ENCODE measurements around the gene IRAK2.

Gene IRAK2

DNA sequence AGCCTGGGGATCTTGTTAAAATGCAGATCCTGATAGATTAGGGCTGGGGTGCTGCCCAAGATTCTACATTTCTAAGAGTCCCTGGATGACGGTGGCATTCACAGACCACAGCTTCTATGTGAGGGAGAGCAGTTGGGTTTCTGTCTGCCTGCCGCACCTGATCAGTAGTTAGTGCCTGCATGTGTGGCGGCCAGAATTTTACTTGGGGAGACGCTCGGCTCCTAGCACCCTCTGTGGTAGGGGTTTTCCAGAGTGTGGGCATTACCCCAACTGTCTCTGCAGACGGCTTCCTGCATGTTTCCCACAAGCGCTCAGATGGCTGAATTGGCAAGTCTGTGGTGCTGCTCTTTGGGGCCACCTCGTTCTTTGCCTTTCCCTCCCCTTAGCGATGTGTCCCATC is 119.8 kb downstream of the IRAK2 start:
- no peak for DNase-seq (ENCODE audit: low read depth in 2 of 2)

DNA sequence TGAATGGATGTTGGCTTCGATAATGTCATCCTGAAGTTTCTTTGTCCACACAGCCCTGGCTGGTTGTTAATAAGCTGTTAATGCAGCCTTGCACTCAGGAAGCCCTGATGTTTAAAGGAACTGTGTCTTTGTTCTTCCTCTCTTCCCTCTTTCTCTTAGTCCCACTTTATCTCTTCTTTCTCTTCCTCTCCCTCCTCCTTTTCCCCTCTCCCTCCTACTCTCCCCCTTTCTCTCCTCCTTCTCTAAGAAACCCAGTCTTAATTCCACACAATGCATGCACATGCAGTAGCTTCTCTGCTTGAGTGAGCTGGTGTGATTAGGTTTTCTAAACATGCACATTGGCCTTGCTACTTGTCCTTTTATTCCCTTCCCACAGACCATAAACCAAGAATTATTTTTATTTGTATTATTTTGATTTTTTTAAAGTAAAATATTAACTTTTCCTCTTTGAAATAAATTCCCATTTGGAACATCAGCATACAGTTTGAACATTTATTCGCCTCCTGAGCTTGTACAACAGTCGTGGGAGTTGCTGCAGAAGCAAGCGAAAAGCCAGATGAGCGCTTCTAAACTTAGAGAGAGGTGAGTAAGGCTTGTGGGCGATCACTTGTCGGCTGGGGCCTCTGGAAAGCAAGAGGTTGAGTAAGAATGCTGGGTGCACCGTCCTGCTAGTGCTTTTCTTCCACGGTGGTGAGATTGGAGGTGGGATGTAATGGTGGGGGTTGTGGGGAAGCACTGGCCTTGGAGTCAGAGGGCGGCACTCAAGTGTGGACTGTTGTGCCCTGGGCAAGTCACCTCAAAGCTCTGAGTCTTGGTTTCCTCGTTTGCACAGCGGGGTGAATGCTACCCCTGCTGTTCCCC is 120.8 kb downstream of the IRAK2 start:
- no peak for DNase-seq (ENCODE audit: low read depth in 2 of 2)

DNA sequence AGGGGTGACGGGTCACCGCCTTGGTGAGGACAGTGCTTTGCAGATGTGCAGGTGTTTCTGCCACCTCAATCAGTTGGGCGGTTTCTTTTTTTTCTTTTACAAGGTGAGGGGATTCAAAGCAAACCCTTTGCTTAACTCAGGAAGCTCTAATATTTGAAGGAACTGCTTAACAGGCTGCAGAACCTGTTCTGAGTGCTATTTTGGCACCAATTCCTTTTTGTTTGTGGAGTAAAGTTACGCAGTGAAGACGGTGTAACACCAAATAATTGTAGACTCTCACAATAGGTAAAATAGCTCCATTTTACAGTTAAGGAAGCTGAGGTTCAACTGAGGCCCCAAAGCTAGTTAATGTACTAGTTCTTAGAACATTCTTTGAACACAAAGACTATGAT is 121.4 kb downstream of the IRAK2 start:
- DNase-seq (ENCODE audit: low read depth in 2 of 2), result no peak

DNA sequence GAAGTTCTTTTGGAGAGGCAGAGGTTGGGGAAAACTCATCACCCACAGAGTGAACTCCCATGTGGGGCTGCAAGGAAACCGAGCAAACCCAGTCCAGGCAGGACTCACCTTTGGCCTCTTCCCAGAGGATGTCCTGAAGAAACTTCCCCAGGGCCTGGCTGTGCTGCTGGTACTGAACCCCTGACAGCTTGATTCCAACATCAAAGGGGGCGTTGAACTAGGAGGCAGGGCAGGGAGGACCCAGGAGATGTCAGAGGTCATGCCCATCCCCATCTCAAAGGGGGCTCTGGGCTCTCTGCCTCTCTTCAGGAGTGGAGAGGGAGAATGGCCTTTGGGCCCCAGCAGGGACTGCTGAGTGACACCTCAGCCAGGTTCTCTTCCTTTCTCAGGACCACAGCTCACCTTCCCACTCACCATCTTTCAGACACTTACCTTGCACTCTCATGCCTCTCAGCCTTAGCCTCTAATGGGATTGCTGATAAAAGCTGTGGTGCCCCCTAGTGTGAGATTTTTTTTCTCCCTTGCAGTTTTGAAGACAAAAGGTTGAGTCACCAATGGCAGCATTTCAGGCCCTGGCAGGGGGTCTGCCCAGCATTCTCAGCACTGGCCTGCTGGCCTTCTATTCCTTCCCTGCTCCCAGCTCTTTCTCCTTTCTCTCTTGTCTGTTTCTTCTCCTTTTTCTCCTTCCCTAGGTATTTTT is 122.0 kb downstream of the IRAK2 start:
- peak; percentile 67 to 71 for DNase-seq (ENCODE audit: low read depth in 2 of 2)

DNA sequence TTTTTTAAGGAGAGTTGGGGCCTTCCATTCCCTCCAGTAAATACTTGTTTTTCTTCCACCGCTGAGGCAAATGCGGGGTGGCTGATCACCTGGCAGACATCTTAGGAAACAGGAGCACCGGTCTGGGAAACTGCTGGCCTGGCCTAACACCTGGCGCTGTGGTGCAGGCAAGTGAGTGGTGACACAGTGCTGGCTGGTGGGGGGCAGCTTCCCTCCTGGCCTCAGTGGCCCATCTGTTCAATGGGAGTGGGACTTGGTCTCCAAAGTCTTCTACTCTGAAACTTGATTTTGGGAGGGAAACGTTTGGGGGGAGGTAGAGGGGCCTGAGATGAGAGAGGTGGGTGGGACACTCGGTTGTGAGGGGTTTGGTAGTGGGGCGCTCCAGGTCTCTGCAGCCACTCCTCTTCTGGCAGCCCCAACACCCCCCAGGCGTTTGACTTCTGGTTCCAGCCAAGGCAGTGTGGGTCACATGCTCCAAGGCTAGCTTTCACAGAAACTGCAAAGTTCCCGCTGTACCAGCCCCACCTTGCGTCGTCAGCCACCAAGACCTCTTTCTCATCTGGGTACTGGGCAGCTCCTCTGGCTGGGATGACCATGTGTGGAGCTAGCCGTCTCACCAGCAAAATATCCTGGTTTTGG is 123.3 kb downstream of the IRAK2 start:
- DNase-seq (ENCODE audit: low read depth in 2 of 2), result no peak

DNA sequence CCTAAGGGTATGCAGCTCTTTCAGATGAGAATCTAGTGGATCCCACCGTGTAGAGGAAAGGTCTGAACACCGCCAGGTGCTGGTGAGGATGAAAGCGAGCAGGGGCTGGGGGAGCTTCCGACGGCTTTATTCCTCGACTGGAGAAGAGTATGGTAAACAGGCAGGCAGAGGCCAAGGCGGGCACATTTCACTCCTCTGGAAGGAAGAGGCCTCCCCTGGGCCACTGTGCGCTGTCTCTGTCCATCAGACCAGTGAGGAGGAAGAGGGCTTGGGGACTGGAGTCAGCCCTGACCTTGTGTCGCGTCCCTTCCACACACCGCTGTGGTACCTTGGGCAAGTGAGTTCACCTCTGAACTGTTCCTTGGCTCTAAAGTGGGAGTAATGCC is 123.8 kb downstream of the IRAK2 start:
- no peak for DNase-seq (ENCODE audit: low read depth in 2 of 2)

DNA sequence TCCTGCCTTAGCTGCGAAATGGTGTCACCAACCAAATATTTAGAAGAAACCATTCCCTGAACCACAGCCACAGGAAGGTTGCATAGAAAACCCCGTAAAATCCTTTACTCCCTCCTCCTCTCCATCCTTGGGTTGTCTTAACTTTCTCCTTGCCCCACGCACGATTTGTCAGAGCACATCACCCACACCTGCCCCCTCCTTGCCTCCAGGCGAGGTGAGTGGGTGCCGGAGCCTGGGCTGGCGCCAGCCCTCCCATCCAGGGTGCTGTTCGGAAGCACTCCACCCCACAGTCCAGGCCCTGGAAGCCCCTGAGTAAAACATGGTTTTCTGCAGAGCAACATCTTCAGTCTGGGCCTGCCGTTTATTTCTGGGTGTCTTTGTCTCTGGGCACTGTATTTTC is 124.4 kb downstream of the IRAK2 start:
- DNase-seq (ENCODE audit: low read depth in 2 of 2), result no peak

DNA sequence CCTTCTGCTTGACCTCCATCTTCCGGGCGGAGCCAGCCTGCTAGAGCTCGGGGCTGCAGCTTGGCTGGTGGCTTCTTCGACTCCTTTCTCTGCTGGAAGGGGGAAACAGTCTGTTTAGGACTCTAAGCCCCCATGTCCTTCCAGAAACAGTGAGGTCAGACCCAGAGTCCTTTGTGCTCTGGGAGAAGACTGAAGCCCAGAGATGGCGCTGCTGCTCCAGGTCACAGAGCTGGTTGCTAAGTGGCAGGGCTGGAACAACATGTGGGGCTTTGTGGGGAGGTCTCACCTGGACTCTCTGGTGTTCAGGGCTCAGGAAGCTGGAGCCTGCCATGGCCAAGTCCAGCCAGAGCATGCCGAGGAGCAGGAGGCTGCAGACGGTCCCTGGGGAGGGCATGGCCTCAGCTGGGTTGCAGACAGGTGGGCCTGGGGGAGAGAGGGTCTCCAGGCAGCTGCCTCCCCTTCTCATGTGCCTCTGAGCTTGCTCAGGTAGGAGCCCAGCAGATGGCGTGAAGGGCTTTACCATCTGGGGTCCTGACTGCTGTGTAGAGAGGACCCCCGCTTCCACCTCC is 125.2 kb downstream of the IRAK2 start:
- DNase-seq (ENCODE audit: low read depth in 2 of 2), result no peak

DNA sequence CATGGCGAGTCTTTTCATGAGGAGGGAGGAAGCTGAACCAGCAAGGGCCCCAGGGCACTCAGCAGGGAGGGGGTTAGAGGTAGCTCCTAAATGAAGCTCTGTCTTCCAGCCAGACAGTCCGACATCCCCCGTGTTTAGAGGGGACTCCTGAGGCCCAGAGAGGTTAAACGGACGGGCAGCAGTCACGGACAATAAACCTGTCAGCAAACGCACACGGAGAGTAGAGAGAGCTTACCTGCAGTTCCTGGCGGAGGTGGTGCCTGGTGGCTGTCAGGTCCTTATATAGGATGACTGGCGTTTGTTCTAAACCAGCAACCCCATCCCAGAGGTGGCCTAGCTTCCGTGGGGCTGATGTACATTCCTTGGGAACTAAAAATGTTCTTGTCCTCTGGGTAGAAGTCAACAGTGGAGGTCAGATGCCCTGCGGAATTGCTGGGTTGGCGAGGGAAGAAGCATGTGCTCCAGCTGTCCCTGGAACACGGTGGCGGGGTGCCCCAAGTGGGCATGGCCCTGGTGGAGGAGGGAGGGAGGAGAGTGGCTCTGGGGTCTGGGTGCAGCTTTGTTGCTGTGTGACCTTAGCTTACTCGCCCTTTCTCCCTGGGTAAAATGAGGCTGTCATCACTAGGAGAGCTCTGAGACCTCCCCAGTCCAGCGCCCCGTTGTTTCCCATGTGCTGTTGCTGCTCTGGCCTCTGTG is 125.9 kb downstream of the IRAK2 start:
- no peak for DNase-seq (ENCODE audit: low read depth in 2 of 2)

DNA sequence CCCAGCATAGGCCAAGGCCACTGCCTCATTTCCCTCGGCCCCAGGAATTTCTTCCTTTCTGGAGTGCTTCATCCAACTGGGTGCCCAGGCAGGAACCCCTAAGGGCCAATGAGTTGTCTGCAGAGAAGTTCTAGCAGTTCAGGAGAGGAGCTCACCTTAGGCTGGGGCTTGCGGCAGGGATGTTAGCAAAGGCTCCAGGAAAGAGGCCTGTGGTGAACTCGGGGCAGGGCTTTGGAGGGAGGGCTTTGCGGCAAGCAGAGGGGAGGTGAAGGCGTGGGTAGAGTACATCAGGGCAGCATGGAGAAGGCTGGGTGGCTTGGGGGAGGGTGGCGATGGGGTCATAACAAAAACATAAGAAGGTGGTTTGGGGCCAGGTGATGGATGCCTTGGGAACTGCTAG is 126.9 kb downstream of the IRAK2 start:
- DNase-seq (ENCODE audit: low read depth in 2 of 2), result no peak

DNA sequence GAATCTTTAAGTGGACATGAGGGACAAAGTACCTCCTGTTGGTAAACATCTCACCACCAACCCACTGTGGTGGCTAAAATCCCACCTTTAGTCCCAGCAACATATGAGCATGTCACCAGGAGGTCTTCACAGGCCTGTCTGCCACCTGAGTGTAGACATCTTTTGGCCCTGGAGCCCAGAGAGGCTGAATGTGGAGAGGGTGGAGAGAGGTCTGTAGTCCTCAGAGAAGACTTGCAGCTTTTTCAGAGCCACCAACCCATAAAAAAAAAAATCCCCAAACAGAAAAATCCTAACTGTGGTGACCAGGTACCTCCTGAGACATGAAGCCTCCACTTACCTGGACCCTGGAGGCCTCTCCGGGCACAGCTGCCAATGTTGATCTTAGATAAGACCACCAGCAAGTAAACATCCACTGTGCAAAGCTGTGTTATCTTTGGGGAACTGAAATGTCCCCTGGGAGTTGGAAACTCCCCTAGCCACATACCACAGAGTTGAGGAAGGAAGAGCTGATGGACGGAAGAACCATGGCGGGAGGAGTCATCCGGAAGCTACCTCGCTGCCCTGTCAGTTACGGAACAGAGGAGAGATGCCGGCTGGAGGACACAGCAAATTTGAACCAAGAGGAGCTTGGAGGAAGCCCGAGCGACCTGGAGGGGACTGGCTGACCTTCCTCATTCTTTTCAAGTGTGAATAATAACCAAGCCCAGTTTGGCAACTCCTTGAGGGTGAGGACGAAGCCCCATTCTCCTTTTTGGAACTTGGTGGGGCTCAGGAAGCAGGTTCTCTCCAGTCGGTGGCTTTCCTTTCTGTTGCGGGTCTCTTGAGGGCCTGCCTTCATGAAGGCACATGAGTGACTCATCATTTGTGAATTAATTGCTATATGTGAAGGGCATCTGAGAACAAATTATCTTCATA is 128.0 kb downstream of the IRAK2 start, which contains the start of gene GHRL:
Gene GHRL (minus strand): TSS at position 443 of the 915 bp plus-strand sequence. CDS start 2,767 bp downstream, outside the sequence.
- DNase-seq (ENCODE audit: low read depth in 2 of 2), result no peak
